ENCODE data around the gene DLGAP1. TPM values are rescaled to one million over a fixed set of nuclear protein-coding genes. Genes with fewer than 3 reads are reported as not detected.

The DLGAP1 gene
- polyA plus RNA-seq, 1 of the 3 experiments (the other 2 are of a cell fraction), result not detected

- H3K79me2 ChIP-seq (ENCODE audit: insufficient read depth), result no peaks in the 10 kb centered on the region
- peak; percentile 69 for TF ChIP-seq RAD21 (IDR thresholded peaks at IDR 0.05; ENCODE audit: low read length)
- peak; percentile 63 for TF ChIP-seq SMC3 (IDR thresholded peaks at IDR 0.05; ENCODE audit: low read depth, low read length)
- no peak for TF ChIP-seq MXI1 (IDR thresholded peaks at IDR 0.05; ENCODE audit: low read depth, low read length)
- TF ChIP-seq, protein P1, sequence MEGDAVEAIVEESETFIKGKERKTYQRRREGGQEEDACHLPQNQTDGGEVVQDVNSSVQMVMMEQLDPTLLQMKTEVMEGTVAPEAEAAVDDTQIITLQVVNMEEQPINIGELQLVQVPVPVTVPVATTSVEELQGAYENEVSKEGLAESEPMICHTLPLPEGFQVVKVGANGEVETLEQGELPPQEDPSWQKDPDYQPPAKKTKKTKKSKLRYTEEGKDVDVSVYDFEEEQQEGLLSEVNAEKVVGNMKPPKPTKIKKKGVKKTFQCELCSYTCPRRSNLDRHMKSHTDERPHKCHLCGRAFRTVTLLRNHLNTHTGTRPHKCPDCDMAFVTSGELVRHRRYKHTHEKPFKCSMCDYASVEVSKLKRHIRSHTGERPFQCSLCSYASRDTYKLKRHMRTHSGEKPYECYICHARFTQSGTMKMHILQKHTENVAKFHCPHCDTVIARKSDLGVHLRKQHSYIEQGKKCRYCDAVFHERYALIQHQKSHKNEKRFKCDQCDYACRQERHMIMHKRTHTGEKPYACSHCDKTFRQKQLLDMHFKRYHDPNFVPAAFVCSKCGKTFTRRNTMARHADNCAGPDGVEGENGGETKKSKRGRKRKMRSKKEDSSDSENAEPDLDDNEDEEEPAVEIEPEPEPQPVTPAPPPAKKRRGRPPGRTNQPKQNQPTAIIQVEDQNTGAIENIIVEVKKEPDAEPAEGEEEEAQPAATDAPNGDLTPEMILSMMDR (IDR thresholded peaks at IDR 0.05), result peak; percentile 64
- peak; percentile 26 for DNase-seq
- peaks cover 39% of the 10 kb centered on the region for H3K27me3 ChIP-seq (ENCODE audit: insufficient read depth)
- no peaks in the 10 kb centered on the region for H3K9me3 ChIP-seq
- POLR2A ChIA-PET, result no interaction called here
- no peaks in the 10 kb centered on the region for H4K20me1 ChIP-seq (ENCODE audit: insufficient read depth)
- H3K27ac ChIP-seq (ENCODE audit: low read depth in 2 of 2, low read length in 1 of 2), result no peak overlapping the region
- H3K9ac ChIP-seq, result no peak overlapping the region
- no peak overlapping the region for H3K4me2 ChIP-seq
- no peaks in the 10 kb centered on the region for H3K9me2 ChIP-seq
- H3K36me3 ChIP-seq (replicated peaks in 1 of 2; ENCODE audit: control insufficient read depth in 1 of 2, insufficient read depth in 2 of 2, low read length in 1 of 2), result no peaks in the 10 kb centered on the region
- H3K4me1 ChIP-seq (ENCODE audit: control insufficient read depth in 1 of 2, insufficient read depth in 2 of 2, low read depth in 1 of 2, low read length in 1 of 2), result peaks cover 0 to 6% of the 10 kb centered on the region in 2 experiments; a peak in 1 of 4 replicates
- CTCF ChIA-PET, result interaction anchor here (0.6 to 2.6 kb wide), 8 partner anchors 10 to 588 kb away, joined by 3 to 18 read pairs (median 4); no protein-coding TSS in a partner anchor
- WGBS (ENCODE audit: low lambda C conversion rate), result 3% methylated on average over 2 of the region's 2 CpGs
- H2AFZ ChIP-seq (ENCODE audit: low read depth), result no peak overlapping the region
- H3F3A ChIP-seq (replicated peaks; ENCODE audit: insufficient read depth), result no peaks in the 10 kb centered on the region
- H3K4me3 ChIP-seq (ENCODE audit: low read depth in 2 of 2, low read length in 1 of 2), result no peak overlapping the region
Measured at GRCh38 chr18:3869848-3870247, 585.3 kb downstream of the DLGAP1 start.

DNA sequence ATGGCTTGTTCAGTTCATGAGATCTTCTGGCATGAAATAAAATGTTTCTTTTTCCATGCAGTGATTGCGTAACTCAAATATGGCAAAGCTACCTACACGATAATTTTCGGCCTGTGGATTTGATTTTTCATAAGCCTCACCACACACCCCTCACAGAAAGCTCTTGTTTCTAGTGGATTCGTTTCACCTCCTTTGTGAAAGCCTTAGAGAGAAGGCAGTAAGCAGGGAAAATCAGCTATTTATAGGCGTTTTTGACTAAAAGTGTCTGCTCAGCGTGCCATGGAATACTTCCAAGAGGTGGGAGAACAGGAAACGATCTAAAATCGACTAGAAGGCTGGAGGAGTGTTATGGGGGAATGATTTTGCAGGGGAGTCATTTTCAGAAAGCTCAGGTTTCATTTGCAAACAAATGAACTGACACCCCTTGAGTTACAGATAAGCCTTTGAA is 587.2 kb downstream of the DLGAP1 start:
- Histone ChIP-seq H3K79me2 (ENCODE audit: insufficient read depth) (no peaks in the 10 kb centered on the region), H2AFZ (ENCODE audit: low read depth) (no peak overlapping the region), H3K4me3 (ENCODE audit: low read depth in 2 of 2, low read length in 1 of 2) (no peak overlapping the region), H3K9me2 (no peaks in the 10 kb centered on the region), H3K4me2 (no peak overlapping the region), H3K36me3 (replicated peaks in 1 of 2; ENCODE audit: control insufficient read depth in 1 of 2, insufficient read depth in 2 of 2, low read length in 1 of 2) (no peaks in the 10 kb centered on the region), H3K27ac (ENCODE audit: low read depth in 2 of 2, low read length in 1 of 2) (no peak overlapping the region), H3K9ac (no peak overlapping the region), H3K27me3 (ENCODE audit: insufficient read depth) (peaks cover 40% of the 10 kb centered on the region), H3F3A (replicated peaks; ENCODE audit: insufficient read depth) (no peaks in the 10 kb centered on the region), H3K4me1 (ENCODE audit: control insufficient read depth in 1 of 2, insufficient read depth in 2 of 2, low read depth in 1 of 2, low read length in 1 of 2) (peaks cover 0 to 6% of the 10 kb centered on the region in 2 experiments; a peak in 1 of 4 replicates), H3K9me3 (no peaks in the 10 kb centered on the region), H4K20me1 (ENCODE audit: insufficient read depth) (no peaks in the 10 kb centered on the region)
- WGBS (ENCODE audit: low lambda C conversion rate), result 24% methylated on average over 8 of the region's 8 CpGs
- TF ChIP-seq, protein P1 (IDR thresholded peaks at IDR 0.05), result no peak
- TF ChIP-seq, protein P2, sequence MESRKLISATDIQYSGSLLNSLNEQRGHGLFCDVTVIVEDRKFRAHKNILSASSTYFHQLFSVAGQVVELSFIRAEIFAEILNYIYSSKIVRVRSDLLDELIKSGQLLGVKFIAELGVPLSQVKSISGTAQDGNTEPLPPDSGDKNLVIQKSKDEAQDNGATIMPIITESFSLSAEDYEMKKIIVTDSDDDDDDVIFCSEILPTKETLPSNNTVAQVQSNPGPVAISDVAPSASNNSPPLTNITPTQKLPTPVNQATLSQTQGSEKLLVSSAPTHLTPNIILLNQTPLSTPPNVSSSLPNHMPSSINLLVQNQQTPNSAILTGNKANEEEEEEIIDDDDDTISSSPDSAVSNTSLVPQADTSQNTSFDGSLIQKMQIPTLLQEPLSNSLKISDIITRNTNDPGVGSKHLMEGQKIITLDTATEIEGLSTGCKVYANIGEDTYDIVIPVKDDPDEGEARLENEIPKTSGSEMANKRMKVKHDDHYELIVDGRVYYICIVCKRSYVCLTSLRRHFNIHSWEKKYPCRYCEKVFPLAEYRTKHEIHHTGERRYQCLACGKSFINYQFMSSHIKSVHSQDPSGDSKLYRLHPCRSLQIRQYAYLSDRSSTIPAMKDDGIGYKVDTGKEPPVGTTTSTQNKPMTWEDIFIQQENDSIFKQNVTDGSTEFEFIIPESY (IDR thresholded peaks at IDR 0.05; ENCODE audit: borderline replicate concordance, low read depth), result no peak
- TF ChIP-seq PBX3 (IDR thresholded peaks at IDR 0.05) (no peak), NFIC (IDR thresholded peaks at IDR 0.05; ENCODE audit: borderline replicate concordance) (no peak), CHD2 (IDR thresholded peaks at IDR 0.05; ENCODE audit: low read length, partially characterized antibody) (no peak), TAF1 (IDR thresholded peaks at IDR 0.05; ENCODE audit: borderline replicate concordance, low read depth, low read length) (no peak), MEF2A (IDR thresholded peaks at IDR 0.05; ENCODE audit: borderline replicate concordance, low read depth) (no peak)
- no peak for DNase-seq
- ChIA-PET POLR2A (no interaction called here), CTCF (interaction anchor here (1.7 to 2.1 kb wide), 2 partner anchors 96 to 570 kb away, joined by 6 read pairs; no protein-coding TSS in a partner anchor)
